NT2/D1 (cell line): ENCODE data around the gene PSTPIP2.

ENCODE experiments used
- DNase-seq: peaks from one replicate; pipeline ENCODE4 v3.0.0-alpha.2; 2011; ENCODE audit warnings: low read depth, low spot score
- H3K27me3 ChIP-seq: 2 replicates; pipeline ENCODE4 v1.6.0; 2011; ENCODE audit warnings: mild to moderate bottlenecking; ENCODE audit not compliant: insufficient read length, insufficient read depth
- H3K36me3 ChIP-seq: 2 replicates; pipeline ENCODE4 v1.6.1; 2011; ENCODE audit warnings: mild to moderate bottlenecking, low read length, mixed read lengths; ENCODE audit not compliant: insufficient read depth, insufficient read length
- H3K4me1 ChIP-seq: 2 replicates; pipeline ENCODE4 v1.5.1; 2011; ENCODE audit not compliant: insufficient read depth, insufficient read length
- H3K4me3 ChIP-seq: 2 replicates; pipeline ENCODE4 v1.5.1; 2011; ENCODE audit warnings: low read depth; ENCODE audit not compliant: insufficient read length
- H3K9ac ChIP-seq: 2 replicates; pipeline ENCODE4 v1.6.0; 2011; ENCODE audit warnings: low read depth; ENCODE audit not compliant: insufficient read length
- H3K9me3 ChIP-seq: 2 replicates; pipeline ENCODE4 v1.5.1; 2011; ENCODE audit warnings: mild to moderate bottlenecking, low read length; ENCODE audit not compliant: insufficient read depth
- SUZ12 ChIP-seq: IDR thresholded peaks from 2 replicates; pipeline ENCODE4 v1.6.1; 2011; ENCODE audit not compliant: insufficient read length, insufficient read depth; ENCODE audit errors: extremely low read depth
- YY1 ChIP-seq: IDR thresholded peaks from 2 replicates; pipeline ENCODE4 v1.6.1; 2011; ENCODE audit not compliant: insufficient read length, insufficient read depth
- ZNF274 ChIP-seq: IDR thresholded peaks from 2 replicates; pipeline ENCODE4 v1.6.1; 2011; ENCODE audit warnings: mild to moderate bottlenecking, low read depth, low read length

Gene PSTPIP2, protein sequence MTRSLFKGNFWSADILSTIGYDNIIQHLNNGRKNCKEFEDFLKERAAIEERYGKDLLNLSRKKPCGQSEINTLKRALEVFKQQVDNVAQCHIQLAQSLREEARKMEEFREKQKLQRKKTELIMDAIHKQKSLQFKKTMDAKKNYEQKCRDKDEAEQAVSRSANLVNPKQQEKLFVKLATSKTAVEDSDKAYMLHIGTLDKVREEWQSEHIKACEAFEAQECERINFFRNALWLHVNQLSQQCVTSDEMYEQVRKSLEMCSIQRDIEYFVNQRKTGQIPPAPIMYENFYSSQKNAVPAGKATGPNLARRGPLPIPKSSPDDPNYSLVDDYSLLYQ

GRCh38 chr18:46071653-46072375 is at the start of gene PSTPIP2:
Gene PSTPIP2, minus strand, starts transcription at chr18:46072260. Its CDS starts 72 bp downstream, at chr18:46072188.
- Histone ChIP-seq H3K36me3 (no peaks in the 10 kb centered on the region), H3K9me3 (no peaks in the 10 kb centered on the region), H3K4me3 (peak within 1 kb of the TSS; percentile 69), H3K4me1 (no peaks in the 10 kb centered on the region), H3K9ac (peak within 1 kb of the TSS; percentile 80), H3K27me3 (peaks cover 27% of the 10 kb centered on the region)
- no peak for TF ChIP-seq SUZ12
- no peak for DNase-seq

DNA sequence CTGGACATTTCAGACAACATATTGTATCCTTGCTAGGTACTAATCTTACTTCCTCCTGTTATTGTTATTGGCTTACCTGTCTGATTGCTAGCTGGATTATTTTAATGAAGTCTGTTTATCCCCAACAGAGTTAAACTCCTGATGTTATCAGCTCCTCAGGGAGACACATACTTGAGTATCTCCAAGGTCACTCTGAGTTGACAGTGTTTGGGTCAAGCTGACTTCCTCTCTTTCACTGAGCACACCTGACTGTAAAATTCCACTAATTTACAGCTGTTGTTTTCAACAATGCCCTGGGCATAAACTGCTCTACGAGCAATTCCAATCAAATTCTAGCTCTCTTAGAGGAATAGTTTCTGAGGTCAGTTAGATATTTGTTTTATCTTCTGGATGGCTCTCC is 41.7 kb upstream of the PSTPIP2 start:
- TF ChIP-seq ZNF274 (no peak), YY1 (no peak), SUZ12 (no peak)
- peaks cover 21% of the 10 kb centered on the region for H3K36me3 ChIP-seq
- H3K9me3 ChIP-seq: no peaks in the 10 kb centered on the region
- H3K9ac ChIP-seq: no peak overlapping the region
- H3K4me3 ChIP-seq: no peak overlapping the region
- no peaks in the 10 kb centered on the region for H3K4me1 ChIP-seq
- DNase-seq: no peak
- H3K27me3 ChIP-seq: no peaks in the 10 kb centered on the region

DNA sequence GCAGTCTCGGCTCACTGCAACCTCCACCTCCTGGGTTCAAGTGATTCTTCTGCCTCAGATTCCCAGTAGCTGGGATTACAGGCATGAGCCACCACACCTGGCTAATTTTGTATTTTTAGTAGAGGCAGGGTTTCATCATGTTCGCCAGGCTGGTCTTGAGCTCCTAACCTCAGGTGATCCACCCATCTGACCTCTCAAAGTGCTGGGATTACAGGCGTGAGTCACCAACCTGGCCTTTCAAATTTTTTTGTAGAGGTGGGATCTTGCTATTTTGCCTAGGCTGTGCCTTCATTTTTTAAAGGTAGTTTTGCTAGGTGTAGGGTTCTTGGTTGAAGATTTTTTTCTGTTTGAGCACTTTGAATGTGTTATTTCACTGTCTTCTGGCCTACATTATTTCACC is 38.3 kb upstream of the PSTPIP2 start:
- no peaks in the 10 kb centered on the region for H3K9me3 ChIP-seq
- H3K27me3 ChIP-seq: no peaks in the 10 kb centered on the region
- peaks cover 33% of the 10 kb centered on the region for H3K36me3 ChIP-seq
- no peaks in the 10 kb centered on the region for H3K4me1 ChIP-seq
- H3K4me3 ChIP-seq: no peak overlapping the region
- no peak for TF ChIP-seq ZNF274
- no peak for DNase-seq
- no peak overlapping the region for H3K9ac ChIP-seq

DNA sequence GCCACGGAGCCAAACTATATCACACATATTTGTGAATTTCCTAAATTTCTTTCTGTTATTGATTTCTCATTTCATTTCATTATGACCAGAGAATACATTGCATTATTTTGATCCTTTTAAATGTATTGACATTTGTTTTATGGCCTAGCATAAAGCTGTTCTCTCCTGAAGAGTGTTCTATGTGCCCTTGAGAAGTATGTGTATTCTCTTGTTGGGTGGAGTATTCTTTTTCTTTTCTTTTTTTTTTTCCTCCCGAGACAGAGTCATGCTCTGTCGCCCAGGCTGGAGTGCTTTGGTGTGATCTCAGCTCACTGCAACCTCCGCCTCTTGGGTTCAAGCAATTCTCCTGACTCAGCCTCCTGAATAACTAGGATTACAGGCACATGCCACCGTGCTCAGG is 37.3 kb upstream of the PSTPIP2 start:
- H3K4me1 ChIP-seq: no peaks in the 10 kb centered on the region
- peaks cover 26% of the 10 kb centered on the region for H3K36me3 ChIP-seq
- H3K4me3 ChIP-seq: no peak overlapping the region
- H3K27me3 ChIP-seq: no peaks in the 10 kb centered on the region
- TF ChIP-seq ZNF274 (no peak), YY1 (no peak), SUZ12 (no peak)
- no peak overlapping the region for H3K9ac ChIP-seq
- DNase-seq: no peak
- H3K9me3 ChIP-seq: no peaks in the 10 kb centered on the region

- H3K27me3 ChIP-seq: no peaks in the 10 kb centered on the region
- peak within 1 kb of the TSS; percentile 76 for H3K4me3 ChIP-seq
- H3K4me1 ChIP-seq: no peaks in the 10 kb centered on the region
- H3K9me3 ChIP-seq: no peaks in the 10 kb centered on the region
- peaks cover 20% of the 10 kb centered on the region for H3K36me3 ChIP-seq
- H3K9ac ChIP-seq: peak within 1 kb of the TSS; percentile 91
- TF ChIP-seq ZNF274 (no peak), YY1 (no peak), SUZ12 (no peak)
- peak; percentile 77 for DNase-seq
Measured at GRCh38 chr18:46104128-46104911, 32.3 kb upstream of the PSTPIP2 start, which contains the start of gene HAUS1. Gene HAUS1, plus strand, starts transcription at chr18:46104385. Its CDS starts 27 bp downstream, at chr18:46104412.

DNA sequence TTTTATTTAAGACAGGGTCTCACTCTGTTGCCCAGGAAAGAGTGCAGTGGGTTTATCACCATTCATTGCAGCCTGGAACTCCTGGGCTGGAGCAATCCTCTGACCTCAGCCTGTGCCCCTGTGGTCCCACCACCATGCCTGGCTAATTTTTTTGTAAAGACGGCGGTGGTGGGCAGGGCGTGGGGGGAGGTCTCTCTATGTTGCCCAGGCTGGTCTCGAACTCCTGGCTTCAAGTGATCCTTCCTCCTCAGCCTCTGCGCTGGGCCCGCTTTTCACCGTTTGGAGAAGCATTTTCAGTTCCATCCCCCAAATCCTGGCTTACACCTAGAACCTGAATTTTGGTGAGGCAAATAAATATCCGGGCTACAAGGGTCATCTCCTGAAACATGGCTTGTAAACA is 27.4 kb upstream of the PSTPIP2 start:
- TF ChIP-seq YY1: no peak
- no peak for TF ChIP-seq ZNF274
- no peak for TF ChIP-seq SUZ12
- H3K9me3 ChIP-seq: no peaks in the 10 kb centered on the region
- no peak for DNase-seq

GRCh38 chr18:46098616-46098933 is 26.5 kb upstream of the PSTPIP2 start:
- DNase-seq: no peak
- no peak for TF ChIP-seq ZNF274
- no peak for TF ChIP-seq YY1
- TF ChIP-seq SUZ12: no peak
- no peaks in the 10 kb centered on the region for H3K27me3 ChIP-seq

More for the DNA sequence above, 27.4 kb upstream of the PSTPIP2 start:
- Histone ChIP-seq H3K4me3 (no peak overlapping the region), H3K9ac (no peak overlapping the region), H3K27me3 (no peaks in the 10 kb centered on the region), H3K36me3 (peaks cover 25% of the 10 kb centered on the region), H3K4me1 (no peaks in the 10 kb centered on the region)

More at GRCh38 chr18:46098616-46098933, 26.5 kb upstream of the PSTPIP2 start:
- Histone ChIP-seq H3K4me3 (peak overlapping the region; percentile 21), H3K36me3 (peaks cover 26% of the 10 kb centered on the region), H3K9ac (peak overlapping the region; percentile 72), H3K9me3 (no peaks in the 10 kb centered on the region), H3K4me1 (no peaks in the 10 kb centered on the region)
